HG02623 (cell line): ENCODE results near the gene FOXK1.
"Not testable (repeated sequence)": the region's sequence is repeated elsewhere in the genome, so short reads cannot be mapped to it uniquely, and the experiment has no call there.

ENCODE experiments used
- ATAC-seq: cut with Tn5 transposase; IDR thresholded peaks from one replicate; pipeline ENCODE4 v1.9.1; 2021; ENCODE audit warnings: moderate library complexity; ENCODE audit not compliant: unreplicated experiment

FOXK1 gene

GRCh38 chr7:4783292-4783652 is 101.2 kb downstream of the FOXK1 start:
- no peak for ATAC-seq

GRCh38 chr7:4783762-4784351 is 101.8 kb downstream of the FOXK1 start:
- ATAC-seq, result no peak

- no peak for ATAC-seq
Measured at GRCh38 chr7:4784799-4785198, 102.7 kb downstream of the FOXK1 start.

GRCh38 chr7:4785371-4785770 is 103.3 kb downstream of the FOXK1 start:
- no peak for ATAC-seq

GRCh38 chr7:4786015-4786414 is 103.9 kb downstream of the FOXK1 start:
- ATAC-seq, result no peak

GRCh38 chr7:4787541-4787940 is 105.4 kb downstream of the FOXK1 start:
- ATAC-seq, result no peak

GRCh38 chr7:4787947-4788626 is 106.0 kb downstream of the FOXK1 start:
- ATAC-seq, result no peak

- ATAC-seq, result no peak
Measured at GRCh38 chr7:4788627-4789189, 106.6 kb downstream of the FOXK1 start.

- no peak for ATAC-seq
Measured at GRCh38 chr7:4789194-4790077, 107.3 kb downstream of the FOXK1 start.

- ATAC-seq, result no peak
Measured at GRCh38 chr7:4790078-4790465, 108.0 kb downstream of the FOXK1 start.

- no peak for ATAC-seq
Measured at GRCh38 chr7:4790516-4790991, 108.5 kb downstream of the FOXK1 start.

- no peak for ATAC-seq
Measured at GRCh38 chr7:4791101-4791737, 109.1 kb downstream of the FOXK1 start.

GRCh38 chr7:4791738-4792536 is 109.8 kb downstream of the FOXK1 start:
- no peak for ATAC-seq

- no peak for ATAC-seq
Measured at GRCh38 chr7:4792537-4793126, 110.5 kb downstream of the FOXK1 start.

- not testable (repeated sequence) for ATAC-seq
Measured at GRCh38 chr7:4793385-4793993, 111.4 kb downstream of the FOXK1 start.

GRCh38 chr7:4794171-4794570 is 112.1 kb downstream of the FOXK1 start:
- ATAC-seq, result not testable (repeated sequence)

GRCh38 chr7:4794591-4795350 is 112.7 kb downstream of the FOXK1 start:
- no peak for ATAC-seq

GRCh38 chr7:4796453-4796852 is 114.4 kb downstream of the FOXK1 start:
- ATAC-seq, result no peak
